Erythroblast (primary cell): ENCODE data around the gene PACS1.
"Not testable (repeated sequence)": the region's sequence is repeated elsewhere in the genome, so short reads cannot be mapped to it uniquely, and the experiment has no call there.

Experiments used
- GATA1 ChIP-seq: IDR thresholded peaks from 2 replicates; pipeline ENCODE4 v1.6.1; 2011; ENCODE audit warnings: low read depth, mild to moderate bottlenecking, control low read depth, low read length, moderate library complexity
- POLR2A ChIP-seq: IDR thresholded peaks from 2 replicates; pipeline ENCODE4 v1.6.1; 2011; ENCODE audit warnings: mild to moderate bottlenecking, low read length

GRCh38 chr11:66023186-66023440 lies 47.0 kb upstream of the PACS1 start:
- not testable (repeated sequence) for TF ChIP-seq POLR2A, GATA1
